Stimulated activated CD8-positive, alpha-beta memory T cell treated with anti-CD3 and anti-CD28 coated beads, Interleukin-15, amount 100 ng/mL, for 4 hours (primary cell): ENCODE measurements around the gene HOXD9.

Source experiments
- DNase-seq, 2 donors: peaks; one replicate each; pipeline ENCODE4 v3.0.0-alpha.2; 2020; ENCODE audit warnings: low read depth in 2 of 2

Gene HOXD9

GRCh38 chr2:176098366-176099158, 24.0 kb upstream of the HOXD9 start:
- no peak for DNase-seq

- no peak for DNase-seq
Measured at GRCh38 chr2:176099159-176099727, 23.3 kb upstream of the HOXD9 start.

- DNase-seq, result no peak
Measured at GRCh38 chr2:176099728-176100546, 22.6 kb upstream of the HOXD9 start, which contains the start of gene HOXD12. Gene HOXD12 (plus strand): TSS chr2:176099795. CDS start chr2:176099802, 7 bp downstream.

- no peak for DNase-seq
Measured at GRCh38 chr2:176100547-176101140, 21.9 kb upstream of the HOXD9 start.

GRCh38 chr2:176101216-176101830, 21.2 kb upstream of the HOXD9 start:
- DNase-seq, result no peak

- DNase-seq, result no peak
Measured at GRCh38 chr2:176101842-176102241, 20.7 kb upstream of the HOXD9 start.

GRCh38 chr2:176102309-176102866, 20.1 kb upstream of the HOXD9 start:
- DNase-seq, result no peak

GRCh38 chr2:176103194-176103593, 19.3 kb upstream of the HOXD9 start:
- DNase-seq, result no peak

GRCh38 chr2:176103742-176104315, 18.7 kb upstream of the HOXD9 start:
- DNase-seq, result no peak

GRCh38 chr2:176104316-176105077, 18.0 kb upstream of the HOXD9 start:
- DNase-seq, result no peak

GRCh38 chr2:176105078-176105729, 17.3 kb upstream of the HOXD9 start:
- no peak for DNase-seq

- no peak for DNase-seq
Measured at GRCh38 chr2:176105730-176106580, 16.6 kb upstream of the HOXD9 start.

- DNase-seq, result no peak
Measured at GRCh38 chr2:176106581-176107539, 15.7 kb upstream of the HOXD9 start, which contains the start of gene HOXD11. Gene HOXD11 (plus strand): TSS chr2:176107280. CDS start chr2:176107356, 76 bp downstream.

- no peak for DNase-seq
Measured at GRCh38 chr2:176107731-176108181, 14.8 kb upstream of the HOXD9 start.

GRCh38 chr2:176109192-176109901, 13.2 kb upstream of the HOXD9 start:
- DNase-seq, result no peak

GRCh38 chr2:176109946-176110345, 12.6 kb upstream of the HOXD9 start:
- DNase-seq, result no peak
